SK-N-SH treated with all-trans-retinoic acid at 6 μM for 48 hours (cell line): Measurements from ENCODE around the gene GPC6.

Experiments
- ATAC-seq: fragments of 200-7000 bp; cut with Tn5 transposase; 3 replicates; pipeline ENCODE4 v1.9.1; 2020; ENCODE audit warnings: mild to moderate bottlenecking, moderate library complexity
- BACH2 ChIP-seq: fragments of 250-450 bp; sonication (Bioruptor Pico); IDR thresholded peaks from 2 replicates; pipeline ENCODE4 v1.9.0; 2021; ENCODE audit warnings: mild to moderate bottlenecking, borderline replicate concordance
- CSDC2 ChIP-seq: fragments of 250-450 bp; sonication (Bioruptor Pico); IDR thresholded peaks from 2 replicates; pipeline ENCODE4 v1.5.0; 2020; ENCODE audit warnings: mild to moderate bottlenecking, moderate library complexity
- ESRRG ChIP-seq: fragments of 250-450 bp; sonication (Bioruptor Pico); IDR thresholded peaks from 2 replicates; pipeline ENCODE4 v1.6.1; 2021; ENCODE audit warnings: mild to moderate bottlenecking
- GLIS3 ChIP-seq: fragments of 250-450 bp; sonication (Bioruptor Pico); IDR thresholded peaks from 2 replicates; pipeline ENCODE4 v1.5.0; 2020; ENCODE audit warnings: mild to moderate bottlenecking, moderate library complexity
- ISL1 ChIP-seq: fragments of 250-450 bp; sonication (Bioruptor Pico); IDR thresholded peaks from 2 replicates; pipeline ENCODE4 v2.1.2; 2022; ENCODE audit warnings: mild to moderate bottlenecking, moderate library complexity
- OSR1 ChIP-seq: fragments of 250-450 bp; sonication (Bioruptor Pico); IDR thresholded peaks from 2 replicates; pipeline ENCODE4 v1.8.0; 2022; ENCODE audit warnings: moderate library complexity, mild to moderate bottlenecking, inconsistent platforms
- PPARA ChIP-seq: fragments of 250-450 bp; sonication (Bioruptor Pico); IDR thresholded peaks from 2 replicates; pipeline ENCODE4 v1.5.0; 2020; ENCODE audit warnings: mild to moderate bottlenecking, borderline replicate concordance
- RARB ChIP-seq: fragments of 250-450 bp; sonication (Bioruptor Pico); IDR thresholded peaks from 2 replicates; pipeline ENCODE4 v1.8.0; 2021; ENCODE audit warnings: mild to moderate bottlenecking, moderate library complexity
- SNAI2 ChIP-seq: fragments of 250-450 bp; sonication (Bioruptor Pico); IDR thresholded peaks from 2 replicates; pipeline ENCODE4 v1.5.0; 2020; ENCODE audit warnings: mild to moderate bottlenecking, moderate library complexity
- TCF4 ChIP-seq: fragments of 250-450 bp; sonication (Bioruptor Pico); IDR thresholded peaks from 2 replicates; pipeline ENCODE4 v1.8.0; 2021; ENCODE audit warnings: mild to moderate bottlenecking, moderate library complexity, borderline replicate concordance
- TOX ChIP-seq: fragments of 250-450 bp; sonication (Bioruptor Pico); IDR thresholded peaks from 2 replicates; pipeline ENCODE4 v1.8.0; 2021; ENCODE audit warnings: mild to moderate bottlenecking, moderate library complexity, borderline replicate concordance
- ZC3H10 ChIP-seq: fragments of 250-450 bp; sonication (Bioruptor Pico); IDR thresholded peaks from 2 replicates; pipeline ENCODE4 v1.5.1; 2021; ENCODE audit warnings: mild to moderate bottlenecking, moderate library complexity
- ZFP3 ChIP-seq: fragments of 250-450 bp; sonication (Bioruptor Pico); IDR thresholded peaks from 2 replicates; pipeline ENCODE4 v1.5.0; 2020; ENCODE audit warnings: mild to moderate bottlenecking, moderate library complexity
- ZFP30 ChIP-seq: fragments of 450-650 bp; formaldehyde crosslinking; IDR thresholded peaks from 2 replicates; pipeline ENCODE4 v1.5.0; 2022; ENCODE audit warnings: mild to moderate bottlenecking, moderate library complexity
- ZNF565 ChIP-seq: fragments of 450-650 bp; formaldehyde crosslinking; conservative IDR thresholded peaks from 2 replicates; pipeline ENCODE4 v1.5.0; 2020; ENCODE audit warnings: low read depth, mild to moderate bottlenecking, moderate library complexity
- ZNF70 ChIP-seq: fragments of 450-650 bp; formaldehyde crosslinking; IDR thresholded peaks from 2 replicates; pipeline ENCODE4 v1.5.0; 2020; ENCODE audit warnings: mild to moderate bottlenecking, moderate library complexity
- ZNF8 ChIP-seq: fragments of 450-650 bp; formaldehyde crosslinking; IDR thresholded peaks from 2 replicates; pipeline ENCODE4 v1.5.0; 2020; ENCODE audit warnings: mild to moderate bottlenecking, moderate library complexity
- TF ChIP-seq, protein P1 (sequence below): fragments of 250-450 bp; sonication (Bioruptor Pico); IDR thresholded peaks from 2 replicates; pipeline ENCODE4 v1.8.0; 2021; ENCODE audit warnings: low read depth, mild to moderate bottlenecking, moderate library complexity, borderline replicate concordance
- TF ChIP-seq, protein P2 (sequence below): fragments of 250-450 bp; sonication (Bioruptor Pico); IDR thresholded peaks from 2 replicates; pipeline ENCODE4 v1.5.1; 2020; ENCODE audit warnings: low read depth, mild to moderate bottlenecking, moderate library complexity
- TF ChIP-seq, protein P3 (sequence below): fragments of 250-450 bp; sonication (Bioruptor Pico); IDR thresholded peaks from 2 replicates; pipeline ENCODE4 v1.5.1; 2021; ENCODE audit warnings: mild to moderate bottlenecking, moderate library complexity
- TF ChIP-seq, protein P4 (sequence below): fragments of 250-450 bp; sonication (Bioruptor Pico); IDR thresholded peaks from 2 replicates; pipeline ENCODE4 v1.8.0; 2020; ENCODE audit warnings: mild to moderate bottlenecking, moderate library complexity, borderline replicate concordance
- TF ChIP-seq, protein P5 (sequence below): fragments of 250-450 bp; sonication (Bioruptor Pico); IDR thresholded peaks from 2 replicates; pipeline ENCODE4 v1.5.0; 2020; ENCODE audit warnings: mild to moderate bottlenecking, moderate library complexity

Gene GPC6

DNA sequence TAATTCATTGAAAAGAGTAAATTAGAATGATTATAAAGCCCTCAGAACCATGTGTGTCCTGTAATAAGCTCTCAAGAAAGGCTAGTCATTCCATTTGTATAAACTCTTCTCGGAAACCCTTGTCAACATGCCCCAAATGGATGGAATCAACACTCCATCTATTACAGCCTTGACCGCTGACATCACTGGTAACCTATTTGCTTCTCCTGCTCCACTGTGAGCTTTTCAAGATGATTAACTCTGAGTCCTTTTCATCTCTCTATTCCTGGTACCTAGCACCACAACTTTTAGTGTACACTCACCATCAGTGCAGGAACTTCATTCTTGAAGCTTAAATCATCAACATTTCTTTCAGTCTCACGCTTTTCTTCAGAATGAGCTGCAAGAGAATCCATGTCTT is 640.9 kb downstream of the GPC6 start:
- TF ChIP-seq, protein P1, sequence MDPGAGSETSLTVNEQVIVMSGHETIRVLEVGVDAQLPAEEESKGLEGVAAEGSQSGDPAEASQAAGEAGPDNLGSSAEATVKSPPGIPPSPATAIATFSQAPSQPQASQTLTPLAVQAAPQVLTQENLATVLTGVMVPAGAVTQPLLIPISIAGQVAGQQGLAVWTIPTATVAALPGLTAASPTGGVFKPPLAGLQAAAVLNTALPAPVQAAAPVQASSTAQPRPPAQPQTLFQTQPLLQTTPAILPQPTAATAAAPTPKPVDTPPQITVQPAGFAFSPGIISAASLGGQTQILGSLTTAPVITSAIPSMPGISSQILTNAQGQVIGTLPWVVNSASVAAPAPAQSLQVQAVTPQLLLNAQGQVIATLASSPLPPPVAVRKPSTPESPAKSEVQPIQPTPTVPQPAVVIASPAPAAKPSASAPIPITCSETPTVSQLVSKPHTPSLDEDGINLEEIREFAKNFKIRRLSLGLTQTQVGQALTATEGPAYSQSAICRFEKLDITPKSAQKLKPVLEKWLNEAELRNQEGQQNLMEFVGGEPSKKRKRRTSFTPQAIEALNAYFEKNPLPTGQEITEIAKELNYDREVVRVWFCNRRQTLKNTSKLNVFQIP (CRISPR knock-in tag), result no peak
- no peak for TF ChIP-seq TCF4 (CRISPR knock-in tag)
- no peak for TF ChIP-seq SNAI2 (CRISPR knock-in tag)
- no peak for TF ChIP-seq GLIS3 (CRISPR knock-in tag)
- TF ChIP-seq ZFP30, result no peak
- TF ChIP-seq, protein P2, sequence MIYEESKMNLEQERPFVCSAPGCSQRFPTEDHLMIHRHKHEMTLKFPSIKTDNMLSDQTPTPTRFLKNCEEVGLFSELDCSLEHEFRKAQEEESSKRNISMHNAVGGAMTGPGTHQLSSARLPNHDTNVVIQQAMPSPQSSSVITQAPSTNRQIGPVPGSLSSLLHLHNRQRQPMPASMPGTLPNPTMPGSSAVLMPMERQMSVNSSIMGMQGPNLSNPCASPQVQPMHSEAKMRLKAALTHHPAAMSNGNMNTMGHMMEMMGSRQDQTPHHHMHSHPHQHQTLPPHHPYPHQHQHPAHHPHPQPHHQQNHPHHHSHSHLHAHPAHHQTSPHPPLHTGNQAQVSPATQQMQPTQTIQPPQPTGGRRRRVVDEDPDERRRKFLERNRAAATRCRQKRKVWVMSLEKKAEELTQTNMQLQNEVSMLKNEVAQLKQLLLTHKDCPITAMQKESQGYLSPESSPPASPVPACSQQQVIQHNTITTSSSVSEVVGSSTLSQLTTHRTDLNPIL (CRISPR knock-in tag), result no peak
- TF ChIP-seq ZFP3 (CRISPR knock-in tag), result no peak
- no peak for TF ChIP-seq CSDC2 (CRISPR knock-in tag)
- TF ChIP-seq TOX (CRISPR knock-in tag), result no peak
- no peak for TF ChIP-seq PPARA (CRISPR knock-in tag)
- TF ChIP-seq ZC3H10 (CRISPR knock-in tag), result no peak
- TF ChIP-seq, protein P3, sequence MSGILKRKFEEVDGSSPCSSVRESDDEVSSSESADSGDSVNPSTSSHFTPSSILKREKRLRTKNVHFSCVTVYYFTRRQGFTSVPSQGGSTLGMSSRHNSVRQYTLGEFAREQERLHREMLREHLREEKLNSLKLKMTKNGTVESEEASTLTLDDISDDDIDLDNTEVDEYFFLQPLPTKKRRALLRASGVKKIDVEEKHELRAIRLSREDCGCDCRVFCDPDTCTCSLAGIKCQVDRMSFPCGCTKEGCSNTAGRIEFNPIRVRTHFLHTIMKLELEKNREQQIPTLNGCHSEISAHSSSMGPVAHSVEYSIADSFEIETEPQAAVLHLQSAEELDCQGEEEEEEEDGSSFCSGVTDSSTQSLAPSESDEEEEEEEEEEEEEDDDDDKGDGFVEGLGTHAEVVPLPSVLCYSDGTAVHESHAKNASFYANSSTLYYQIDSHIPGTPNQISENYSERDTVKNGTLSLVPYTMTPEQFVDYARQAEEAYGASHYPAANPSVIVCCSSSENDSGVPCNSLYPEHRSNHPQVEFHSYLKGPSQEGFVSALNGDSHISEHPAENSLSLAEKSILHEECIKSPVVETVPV (CRISPR knock-in tag), result no peak
- no peak for TF ChIP-seq BACH2 (CRISPR knock-in tag)
- no peak for TF ChIP-seq ZNF70
- no peak for TF ChIP-seq RARB
- TF ChIP-seq ESRRG, result no peak
- TF ChIP-seq ISL1 (CRISPR knock-in tag), result no peak
- TF ChIP-seq, protein P4, sequence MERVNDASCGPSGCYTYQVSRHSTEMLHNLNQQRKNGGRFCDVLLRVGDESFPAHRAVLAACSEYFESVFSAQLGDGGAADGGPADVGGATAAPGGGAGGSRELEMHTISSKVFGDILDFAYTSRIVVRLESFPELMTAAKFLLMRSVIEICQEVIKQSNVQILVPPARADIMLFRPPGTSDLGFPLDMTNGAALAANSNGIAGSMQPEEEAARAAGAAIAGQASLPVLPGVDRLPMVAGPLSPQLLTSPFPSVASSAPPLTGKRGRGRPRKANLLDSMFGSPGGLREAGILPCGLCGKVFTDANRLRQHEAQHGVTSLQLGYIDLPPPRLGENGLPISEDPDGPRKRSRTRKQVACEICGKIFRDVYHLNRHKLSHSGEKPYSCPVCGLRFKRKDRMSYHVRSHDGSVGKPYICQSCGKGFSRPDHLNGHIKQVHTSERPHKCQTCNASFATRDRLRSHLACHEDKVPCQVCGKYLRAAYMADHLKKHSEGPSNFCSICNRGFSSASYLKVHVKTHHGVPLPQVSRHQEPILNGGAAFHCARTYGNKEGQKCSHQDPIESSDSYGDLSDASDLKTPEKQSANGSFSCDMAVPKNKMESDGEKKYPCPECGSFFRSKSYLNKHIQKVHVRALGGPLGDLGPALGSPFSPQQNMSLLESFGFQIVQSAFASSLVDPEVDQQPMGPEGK (CRISPR knock-in tag), result no peak
- no peak for TF ChIP-seq ZNF8
- TF ChIP-seq, protein P5, sequence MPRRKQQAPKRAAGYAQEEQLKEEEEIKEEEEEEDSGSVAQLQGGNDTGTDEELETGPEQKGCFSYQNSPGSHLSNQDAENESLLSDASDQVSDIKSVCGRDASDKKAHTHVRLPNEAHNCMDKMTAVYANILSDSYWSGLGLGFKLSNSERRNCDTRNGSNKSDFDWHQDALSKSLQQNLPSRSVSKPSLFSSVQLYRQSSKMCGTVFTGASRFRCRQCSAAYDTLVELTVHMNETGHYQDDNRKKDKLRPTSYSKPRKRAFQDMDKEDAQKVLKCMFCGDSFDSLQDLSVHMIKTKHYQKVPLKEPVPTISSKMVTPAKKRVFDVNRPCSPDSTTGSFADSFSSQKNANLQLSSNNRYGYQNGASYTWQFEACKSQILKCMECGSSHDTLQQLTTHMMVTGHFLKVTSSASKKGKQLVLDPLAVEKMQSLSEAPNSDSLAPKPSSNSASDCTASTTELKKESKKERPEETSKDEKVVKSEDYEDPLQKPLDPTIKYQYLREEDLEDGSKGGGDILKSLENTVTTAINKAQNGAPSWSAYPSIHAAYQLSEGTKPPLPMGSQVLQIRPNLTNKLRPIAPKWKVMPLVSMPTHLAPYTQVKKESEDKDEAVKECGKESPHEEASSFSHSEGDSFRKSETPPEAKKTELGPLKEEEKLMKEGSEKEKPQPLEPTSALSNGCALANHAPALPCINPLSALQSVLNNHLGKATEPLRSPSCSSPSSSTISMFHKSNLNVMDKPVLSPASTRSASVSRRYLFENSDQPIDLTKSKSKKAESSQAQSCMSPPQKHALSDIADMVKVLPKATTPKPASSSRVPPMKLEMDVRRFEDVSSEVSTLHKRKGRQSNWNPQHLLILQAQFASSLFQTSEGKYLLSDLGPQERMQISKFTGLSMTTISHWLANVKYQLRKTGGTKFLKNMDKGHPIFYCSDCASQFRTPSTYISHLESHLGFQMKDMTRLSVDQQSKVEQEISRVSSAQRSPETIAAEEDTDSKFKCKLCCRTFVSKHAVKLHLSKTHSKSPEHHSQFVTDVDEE (CRISPR knock-in tag), result no peak
- ATAC-seq, result no peak

DNA sequence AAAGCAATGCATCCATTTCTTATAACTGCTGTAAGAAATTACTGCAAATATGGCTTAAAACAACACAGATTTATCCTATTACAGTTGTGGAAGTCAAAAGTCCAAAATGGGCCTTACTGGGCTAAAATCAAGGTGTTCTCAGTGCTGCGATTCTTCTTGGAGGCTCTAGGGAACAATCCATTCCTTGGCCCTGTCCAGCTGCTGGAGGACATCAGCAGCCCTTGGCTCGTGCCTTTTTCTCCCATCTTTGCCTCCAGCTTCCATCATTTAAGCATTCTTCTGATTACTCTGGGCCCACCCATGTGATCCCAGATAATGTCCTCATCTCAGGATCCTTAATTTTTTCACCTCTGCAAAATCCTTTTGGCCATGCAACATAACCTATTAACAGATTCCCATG is 645.8 kb downstream of the GPC6 start:
- TF ChIP-seq ESRRG (no peak), OSR1 (no peak), ZNF565 (CRISPR knock-in tag) (no peak), ZNF70 (no peak), BACH2 (CRISPR knock-in tag) (no peak), PPARA (CRISPR knock-in tag) (no peak), SNAI2 (CRISPR knock-in tag) (no peak), ZNF8 (no peak), RARB (no peak), TCF4 (CRISPR knock-in tag) (no peak)
- TF ChIP-seq, protein P2 (CRISPR knock-in tag), result no peak
- TF ChIP-seq, protein P3 (CRISPR knock-in tag), result no peak
- no peak for ATAC-seq
